PC-9 (cell line): ENCODE measurements around the gene MAJIN.

Experiments
- EZH2 ChIP-seq: fragments of 200-600 bp; sonication (generic); IDR thresholded peaks from 2 replicates; pipeline ENCODE4 v1.8.0; 2017; ENCODE audit warnings: antibody characterized with exemption, low read depth
- TF ChIP-seq, protein P1 (sequence below): fragments of 200-600 bp; sonication (generic); conservative IDR thresholded peaks from 2 replicates; pipeline ENCODE4 v1.6.1; 2017; ENCODE audit warnings: mixed run types, antibody characterized with exemption, mild to moderate bottlenecking, moderate library complexity

DNA sequence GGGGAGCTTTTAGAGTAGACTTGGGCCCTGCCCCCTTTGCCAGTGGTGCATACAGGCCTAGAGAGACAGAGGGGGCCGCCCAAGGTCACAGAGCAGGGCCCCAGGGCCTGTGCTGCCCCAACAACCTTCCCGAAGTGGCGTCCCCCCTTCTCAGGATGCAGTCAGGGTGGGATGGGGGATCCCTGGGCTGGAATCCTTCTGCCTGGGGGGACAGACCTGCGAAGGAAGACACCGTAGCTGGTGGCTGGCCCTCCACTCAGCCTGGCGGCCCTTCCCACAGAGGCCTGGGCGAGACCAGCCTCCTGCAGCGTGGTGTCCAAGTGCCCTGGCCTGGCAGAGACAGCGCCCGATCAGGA, 79.1 kb downstream of the MAJIN start:
- TF ChIP-seq, protein P1, sequence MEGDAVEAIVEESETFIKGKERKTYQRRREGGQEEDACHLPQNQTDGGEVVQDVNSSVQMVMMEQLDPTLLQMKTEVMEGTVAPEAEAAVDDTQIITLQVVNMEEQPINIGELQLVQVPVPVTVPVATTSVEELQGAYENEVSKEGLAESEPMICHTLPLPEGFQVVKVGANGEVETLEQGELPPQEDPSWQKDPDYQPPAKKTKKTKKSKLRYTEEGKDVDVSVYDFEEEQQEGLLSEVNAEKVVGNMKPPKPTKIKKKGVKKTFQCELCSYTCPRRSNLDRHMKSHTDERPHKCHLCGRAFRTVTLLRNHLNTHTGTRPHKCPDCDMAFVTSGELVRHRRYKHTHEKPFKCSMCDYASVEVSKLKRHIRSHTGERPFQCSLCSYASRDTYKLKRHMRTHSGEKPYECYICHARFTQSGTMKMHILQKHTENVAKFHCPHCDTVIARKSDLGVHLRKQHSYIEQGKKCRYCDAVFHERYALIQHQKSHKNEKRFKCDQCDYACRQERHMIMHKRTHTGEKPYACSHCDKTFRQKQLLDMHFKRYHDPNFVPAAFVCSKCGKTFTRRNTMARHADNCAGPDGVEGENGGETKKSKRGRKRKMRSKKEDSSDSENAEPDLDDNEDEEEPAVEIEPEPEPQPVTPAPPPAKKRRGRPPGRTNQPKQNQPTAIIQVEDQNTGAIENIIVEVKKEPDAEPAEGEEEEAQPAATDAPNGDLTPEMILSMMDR = no peak
- TF ChIP-seq EZH2 = no peak
